Cardiac muscle cell (in vitro differentiated cells and primary cell): ENCODE measurements around the gene TSC22D4. TPM values are rescaled to one million over a fixed set of nuclear protein-coding genes. Genes with fewer than 3 reads are reported as not detected.
"Not testable (repeated sequence)": the region's sequence is repeated elsewhere in the genome, so short reads cannot be mapped to it uniquely, and the experiment has no call there.

Source experiments
- DNase-seq, 2 donors: peaks; one replicate each; pipeline versions ENCODE4 v3.0.0 to v3.0.0-alpha.2; 2010 to 2017; ENCODE audit warnings: low read depth in 1 of 2, low spot score in 1 of 2
- H3K27ac ChIP-seq: fragments of 200-600 bp; sonication (generic); 2 replicates; pipeline ENCODE4 v1.5.1; 2016
- H3K27me3 ChIP-seq: fragments of 200-600 bp; sonication (generic); 2 replicates; pipeline ENCODE4 v1.6.0; 2016; ENCODE audit warnings: control low read depth
- H3K36me3 ChIP-seq: fragments of 200-600 bp; sonication (generic); 2 replicates; pipeline ENCODE4 v1.5.1; 2016; ENCODE audit warnings: control low read depth
- H3K4me1 ChIP-seq: fragments of 200-600 bp; sonication (generic); 2 replicates; pipeline ENCODE4 v1.8.1; 2017; ENCODE audit warnings: low read depth, mild to moderate bottlenecking, mixed run types
- H3K4me3 ChIP-seq: fragments of 200-600 bp; sonication (generic); 2 replicates; pipeline ENCODE4 v1.5.1; 2016; ENCODE audit warnings: mild to moderate bottlenecking
- H3K9me3 ChIP-seq: fragments of 200-600 bp; sonication (generic); 2 replicates; pipeline ENCODE4 v1.5.1; 2017; ENCODE audit warnings: low read depth, mild to moderate bottlenecking, control low read depth
- polyA plus RNA-seq: library from polyadenylated mRNA; unstranded; fragments of >200 nt; fragmentation: Nextera tagmentation; extraction: Ambion mirVana; gene quantifications from 2 replicates; pipeline ENCODE4 v1.2.1, GENCODE V29; 2016
- total RNA-seq: library from RNA; depleted of rRNA; stranded (reverse); fragments of >200 nt; gene quantifications from 2 replicates; pipeline ENCODE4 v1.2.3, GENCODE V29; 2016
- TF ChIP-seq, protein P1 (sequence below): IDR thresholded peaks from 2 replicates; pipeline ENCODE4 v1.5.1; 2012; ENCODE audit warnings: low read depth, mild to moderate bottlenecking, low read length

Gene TSC22D4
- total and polyA plus RNA-seq, 2 experiments from 2014 or later = 91.9 to 133 TPM

DNA sequence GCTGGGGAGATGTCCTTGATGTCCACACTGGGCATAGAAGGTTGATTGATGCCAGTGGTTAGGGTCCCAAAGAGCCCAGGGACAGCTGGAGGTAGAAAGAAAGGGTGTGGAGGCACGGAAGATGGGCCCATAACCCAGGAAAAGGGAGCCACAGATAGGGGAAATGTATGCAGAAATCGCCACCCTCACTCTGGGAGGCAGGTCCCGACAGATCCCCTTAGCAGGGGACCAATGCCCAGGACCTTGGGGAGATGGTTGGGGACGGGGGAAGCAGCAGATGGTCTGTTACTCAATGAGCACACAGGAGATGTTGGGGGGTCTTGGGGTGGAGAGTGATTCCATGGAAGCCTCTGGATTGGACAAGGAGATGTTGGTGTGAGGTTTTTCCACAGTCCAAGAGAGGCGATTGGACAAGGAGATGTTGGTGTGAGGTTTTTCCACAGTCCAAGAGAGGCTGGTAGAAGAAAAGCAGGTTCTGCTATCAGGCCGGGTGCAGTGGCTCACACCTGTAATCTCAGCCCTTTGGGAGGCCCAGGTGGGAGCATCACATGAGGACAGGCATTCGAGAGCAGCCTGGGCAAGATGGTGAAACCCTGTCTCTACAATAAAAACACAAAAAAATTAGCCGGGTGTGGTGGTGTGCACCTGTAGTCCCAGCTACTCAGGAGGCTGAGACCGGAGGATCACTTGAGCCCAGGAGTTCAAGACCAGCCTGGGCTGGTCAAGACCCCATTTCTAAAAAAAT is 35.7 kb downstream of the TSC22D4 start:
- no peak for DNase-seq
- H3K27ac ChIP-seq = no peak overlapping the region
- TF ChIP-seq, protein P1, sequence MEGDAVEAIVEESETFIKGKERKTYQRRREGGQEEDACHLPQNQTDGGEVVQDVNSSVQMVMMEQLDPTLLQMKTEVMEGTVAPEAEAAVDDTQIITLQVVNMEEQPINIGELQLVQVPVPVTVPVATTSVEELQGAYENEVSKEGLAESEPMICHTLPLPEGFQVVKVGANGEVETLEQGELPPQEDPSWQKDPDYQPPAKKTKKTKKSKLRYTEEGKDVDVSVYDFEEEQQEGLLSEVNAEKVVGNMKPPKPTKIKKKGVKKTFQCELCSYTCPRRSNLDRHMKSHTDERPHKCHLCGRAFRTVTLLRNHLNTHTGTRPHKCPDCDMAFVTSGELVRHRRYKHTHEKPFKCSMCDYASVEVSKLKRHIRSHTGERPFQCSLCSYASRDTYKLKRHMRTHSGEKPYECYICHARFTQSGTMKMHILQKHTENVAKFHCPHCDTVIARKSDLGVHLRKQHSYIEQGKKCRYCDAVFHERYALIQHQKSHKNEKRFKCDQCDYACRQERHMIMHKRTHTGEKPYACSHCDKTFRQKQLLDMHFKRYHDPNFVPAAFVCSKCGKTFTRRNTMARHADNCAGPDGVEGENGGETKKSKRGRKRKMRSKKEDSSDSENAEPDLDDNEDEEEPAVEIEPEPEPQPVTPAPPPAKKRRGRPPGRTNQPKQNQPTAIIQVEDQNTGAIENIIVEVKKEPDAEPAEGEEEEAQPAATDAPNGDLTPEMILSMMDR = no peak
- H3K36me3 ChIP-seq = no peaks in the 10 kb centered on the region
- no peaks in the 10 kb centered on the region for H3K9me3 ChIP-seq
- peaks cover 2% of the 10 kb centered on the region for H3K4me1 ChIP-seq
- no peak overlapping the region for H3K4me3 ChIP-seq
- no peaks in the 10 kb centered on the region for H3K27me3 ChIP-seq

DNA sequence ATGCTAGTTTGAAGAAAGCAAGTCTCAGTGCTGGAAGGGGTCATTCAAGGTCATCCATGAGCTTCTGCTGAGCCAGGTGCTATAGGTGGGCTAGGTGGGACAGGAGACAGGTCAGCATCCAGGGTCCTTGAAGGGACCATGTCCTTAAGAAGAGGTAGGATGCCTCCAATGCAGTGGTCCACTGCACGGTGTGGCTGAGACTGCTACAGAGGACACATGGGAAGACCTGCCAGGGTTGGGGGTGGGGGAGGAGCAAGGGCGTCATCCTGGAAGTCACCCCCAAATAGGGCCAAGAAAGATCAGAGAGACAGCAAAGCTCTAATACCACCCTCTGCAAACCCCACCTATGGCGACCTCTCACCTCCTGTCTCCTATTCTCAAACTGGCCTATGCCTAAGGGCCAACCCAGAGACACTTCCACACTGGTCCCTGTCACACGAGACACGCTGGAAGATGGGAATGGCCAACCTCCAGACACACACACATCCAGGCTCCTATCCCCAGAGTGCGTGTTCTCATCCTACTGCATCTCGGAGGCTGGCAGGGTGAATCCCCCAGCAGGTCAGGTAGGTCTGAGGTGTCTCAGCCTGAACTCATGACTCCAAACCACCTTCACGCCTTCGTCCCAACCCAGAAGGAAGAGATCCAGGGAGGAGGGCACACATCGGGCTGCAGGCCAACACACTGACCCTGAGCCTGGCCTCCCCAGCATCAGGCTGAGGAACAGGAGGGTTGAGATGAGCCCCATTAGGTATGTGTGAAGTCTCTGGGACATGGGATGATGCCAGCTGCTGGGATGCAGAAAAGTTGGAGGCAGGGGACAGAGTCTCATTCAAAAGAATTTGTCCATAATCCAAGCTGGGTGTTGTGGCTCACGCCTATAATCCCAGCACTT is 37.1 kb downstream of the TSC22D4 start:
- Histone ChIP-seq H3K27me3 (no peaks in the 10 kb centered on the region), H3K4me3 (no peak overlapping the region), H3K9me3 (no peaks in the 10 kb centered on the region), H3K27ac (no peak overlapping the region), H3K36me3 (no peaks in the 10 kb centered on the region), H3K4me1 (peaks cover 2% of the 10 kb centered on the region)
- DNase-seq = no peak
- TF ChIP-seq, protein P1 = no peak

DNA sequence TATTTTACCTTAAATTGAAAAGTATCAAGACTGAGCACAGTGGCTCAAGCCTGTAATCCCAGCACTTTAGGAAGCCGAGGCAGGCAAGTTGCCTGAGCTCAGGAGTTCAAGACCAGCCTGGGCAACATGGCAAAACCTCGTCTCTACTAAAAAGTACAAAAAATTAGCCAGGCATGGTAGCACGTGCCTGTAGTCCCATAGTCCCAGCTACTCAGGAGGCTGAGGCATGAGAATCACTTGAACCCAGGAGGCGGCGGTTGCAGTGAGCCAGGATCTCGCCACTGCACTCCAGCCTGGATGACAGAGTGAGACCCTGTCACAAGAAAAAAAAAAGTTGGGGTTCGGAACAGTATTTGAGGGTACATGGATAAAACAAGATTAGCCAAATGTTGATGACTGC is 39.8 kb downstream of the TSC22D4 start:
- H3K9me3 ChIP-seq, H3K36me3 ChIP-seq, H3K27me3 ChIP-seq, DNase-seq, H3K27ac ChIP-seq, H3K4me1 ChIP-seq, H3K4me3 ChIP-seq: not testable (repeated sequence)

DNA sequence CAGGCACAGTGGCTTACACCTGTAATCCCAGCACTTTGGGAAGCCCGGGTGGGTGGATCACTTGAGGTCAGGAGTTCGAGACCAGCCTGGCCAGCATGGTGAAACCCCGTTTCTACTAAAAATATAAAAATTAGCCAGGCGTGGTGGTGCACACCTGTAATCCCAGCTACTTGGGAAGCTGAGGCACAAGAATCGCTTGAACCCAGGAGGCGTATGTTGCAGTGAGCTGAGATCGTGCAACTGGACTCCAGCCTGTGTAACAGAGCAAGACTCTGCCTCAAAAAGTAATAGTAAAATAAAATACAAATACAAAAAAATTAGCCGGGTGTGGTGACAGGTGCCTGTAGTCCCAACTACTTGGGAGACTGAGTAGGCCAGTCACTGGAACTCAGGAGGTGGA is 40.3 kb downstream of the TSC22D4 start:
- H3K36me3 ChIP-seq, H3K4me3 ChIP-seq, DNase-seq, H3K9me3 ChIP-seq, H3K4me1 ChIP-seq, H3K27ac ChIP-seq, H3K27me3 ChIP-seq: not testable (repeated sequence)

DNA sequence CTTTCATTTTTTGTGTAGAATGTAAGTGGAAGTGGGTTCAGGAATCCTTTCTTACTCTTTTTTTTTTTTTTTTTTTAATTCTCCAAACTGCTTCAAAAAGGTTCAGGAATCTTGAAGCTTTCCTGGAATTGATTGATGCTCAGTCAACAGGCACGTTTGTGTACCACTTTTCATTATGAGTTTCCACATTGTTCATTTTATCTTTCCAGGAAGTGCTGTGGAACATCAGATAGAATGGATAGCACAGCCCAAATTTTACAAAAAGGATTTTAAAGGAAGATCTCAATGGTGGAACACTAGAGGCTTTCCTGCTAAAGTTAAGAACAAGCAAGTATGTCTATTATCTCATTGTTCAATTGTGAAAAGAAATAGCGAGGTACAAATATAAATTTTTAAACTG is 40.8 kb downstream of the TSC22D4 start:
- Histone ChIP-seq H3K36me3 (peaks cover 9% of the 10 kb centered on the region), H3K9me3 (no peaks in the 10 kb centered on the region), H3K4me1 (peaks cover 6% of the 10 kb centered on the region), H3K4me3 (no peak overlapping the region), H3K27me3 (no peaks in the 10 kb centered on the region), H3K27ac (no peak overlapping the region)
- no peak for DNase-seq
- TF ChIP-seq, protein P1 = no peak

DNA sequence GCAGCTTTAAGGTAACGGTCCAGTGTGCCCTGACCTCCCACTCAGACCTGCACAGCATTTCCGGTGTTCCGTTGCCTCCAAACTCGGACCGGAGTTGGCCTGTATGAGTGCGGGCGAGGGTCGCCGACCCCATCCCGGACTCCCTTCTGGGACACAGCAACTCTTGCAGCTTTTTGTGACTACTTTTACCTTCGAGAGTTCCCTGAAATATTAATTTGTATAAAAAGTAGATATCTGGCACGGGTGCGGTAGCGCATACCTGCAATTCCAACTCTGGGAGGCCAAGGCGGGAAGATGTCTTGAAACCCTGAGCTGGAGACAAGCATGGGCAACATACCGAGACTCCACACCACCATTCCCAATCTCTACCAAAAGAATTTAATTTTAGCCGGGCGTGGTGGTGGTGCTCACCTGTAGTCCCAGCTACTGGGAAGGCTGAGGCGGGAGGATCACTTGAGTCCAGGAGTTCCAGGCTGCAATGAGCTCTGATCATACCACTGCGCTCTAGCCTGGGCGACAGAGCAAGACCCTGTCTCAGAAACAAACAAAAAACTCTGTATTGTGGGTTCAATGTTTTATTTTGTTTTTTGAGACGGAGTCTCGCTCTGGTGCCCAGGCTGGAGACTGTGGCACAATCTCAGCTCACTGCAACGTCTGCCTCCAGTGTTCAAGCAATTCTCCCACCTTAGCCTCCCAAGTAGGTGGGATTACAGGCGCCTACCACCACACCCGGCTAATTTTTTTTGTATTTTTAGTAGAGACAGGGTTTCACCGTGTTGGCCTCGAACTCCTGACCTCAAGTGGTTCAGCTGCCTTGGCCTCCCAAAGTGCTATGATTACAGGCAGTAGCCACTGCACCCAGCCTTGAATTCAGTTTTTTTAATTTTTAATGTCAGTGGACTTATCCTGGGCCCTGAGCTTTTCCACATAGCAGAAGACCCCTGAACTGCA is 41.6 kb downstream of the TSC22D4 start:
- Histone ChIP-seq H3K4me1 (peaks cover 9% of the 10 kb centered on the region), H3K27ac (no peak overlapping the region), H3K36me3 (peaks cover 9% of the 10 kb centered on the region), H3K9me3 (no peaks in the 10 kb centered on the region), H3K27me3 (no peaks in the 10 kb centered on the region), H3K4me3 (no peak overlapping the region)
- DNase-seq = no peak
- TF ChIP-seq, protein P1 = no peak
